ENCODE measurements around the gene NCKAP5.
"Not testable (repeated sequence)": the region's sequence is repeated elsewhere in the genome, so short reads cannot be mapped to it uniquely, and the experiment has no call there.

NCKAP5 gene

GRCh38 chr2:132715386-132716351 lies 852.6 kb downstream of the NCKAP5 start:
- DNase-seq (ENCODE audit: low spot score) = no peak

- no peak for DNase-seq (ENCODE audit: low spot score)
These were observed 864.9 kb downstream of the NCKAP5 start for GRCh38 chr2:132703396-132703795.

- DNase-seq (ENCODE audit: low spot score) = no peak
These were observed 866.5 kb downstream of the NCKAP5 start for GRCh38 chr2:132701810-132702209.

GRCh38 chr2:132699802-132700201 lies 868.5 kb downstream of the NCKAP5 start:
- DNase-seq (ENCODE audit: low spot score) = not testable (repeated sequence)

- DNase-seq (ENCODE audit: low spot score) = not testable (repeated sequence)
These were observed 869.9 kb downstream of the NCKAP5 start for GRCh38 chr2:132698347-132698746.

GRCh38 chr2:132697556-132698205 lies 870.6 kb downstream of the NCKAP5 start:
- no peak for DNase-seq (ENCODE audit: low spot score)

GRCh38 chr2:132692816-132693215 lies 875.4 kb downstream of the NCKAP5 start:
- DNase-seq (ENCODE audit: low spot score) = no peak

GRCh38 chr2:132691556-132691955 lies 876.7 kb downstream of the NCKAP5 start:
- DNase-seq (ENCODE audit: low spot score) = no peak

GRCh38 chr2:132690664-132691303 lies 877.5 kb downstream of the NCKAP5 start:
- DNase-seq (ENCODE audit: low spot score) = no peak

- no peak for DNase-seq (ENCODE audit: low spot score)
These were observed 886.5 kb downstream of the NCKAP5 start for GRCh38 chr2:132681766-132682165.

GRCh38 chr2:132680544-132680943 lies 887.7 kb downstream of the NCKAP5 start:
- no peak for DNase-seq (ENCODE audit: low spot score)

- DNase-seq (ENCODE audit: low spot score) = no peak
These were observed 889.8 kb downstream of the NCKAP5 start for GRCh38 chr2:132678483-132678882.

GRCh38 chr2:132677661-132678060 lies 890.6 kb downstream of the NCKAP5 start:
- DNase-seq (ENCODE audit: low spot score) = no peak

- no peak for DNase-seq (ENCODE audit: low spot score)
These were observed 891.3 kb downstream of the NCKAP5 start for GRCh38 chr2:132676999-132677398.

GRCh38 chr2:132671151-132671835 lies 897.0 kb downstream of the NCKAP5 start:
- no peak for DNase-seq (ENCODE audit: low spot score)

- DNase-seq (ENCODE audit: low spot score) = peak; percentile 66
These were observed 897.6 kb downstream of the NCKAP5 start for GRCh38 chr2:132670496-132671150.

GRCh38 chr2:132669908-132670495 lies 898.3 kb downstream of the NCKAP5 start, which contains the start of gene LYPD1:
Gene LYPD1, minus strand, starts transcription at chr2:132670205. Its CDS starts 273 bp downstream, at chr2:132669932.
- DNase-seq (ENCODE audit: low spot score) = peak; percentile 69

- DNase-seq (ENCODE audit: low spot score) = no peak
These were observed 899.0 kb downstream of the NCKAP5 start for GRCh38 chr2:132668987-132669907.

- DNase-seq (ENCODE audit: low spot score) = peak; percentile 66
These were observed 900.0 kb downstream of the NCKAP5 start for GRCh38 chr2:132668189-132668823.

Data from left forelimb (tissue), 1 donor.